SK-N-SH (cell line): Measurements from ENCODE around the gene CTPS1. TPM values are rescaled to one million over a fixed set of nuclear protein-coding genes. Genes with fewer than 3 reads are reported as not detected.

Experiments
- CTCF ChIA-PET: fragments of 300-600, 350-600 bp; formaldehyde crosslinking; extraction: SDS; loops from one replicate; lab custom pipeline; 2021; lab: Yijun Ruan, JAX
- POLR2A ChIA-PET: fragments of 350-600 bp; sonication (Branson Sonifier 250); formaldehyde crosslinking; extraction: SDS; loops from one replicate; lab custom pipeline; 2020; ENCODE audit warnings: antibody characterized with exemption, inconsistent platforms; lab: Yijun Ruan, JAX
- DNase-seq: peaks from one replicate; pipeline ENCODE4 v3.0.0; 2012
- H2AFZ ChIP-seq: fragments of 200-600 bp; sonication (generic); 2 replicates; pipeline ENCODE4 v1.8.1; 2016; ENCODE audit warnings: antibody characterized with exemption, mild to moderate bottlenecking, low read depth
- H3F3A ChIP-seq: fragments of 200-600 bp; sonication (generic); replicated peaks from 2 replicates; pipeline ENCODE3; 2016; ENCODE audit warnings: antibody characterized with exemption, mild to moderate bottlenecking; ENCODE audit not compliant: insufficient read depth
- H3K27ac ChIP-seq, 2 experiments: fragments of 200-500 bp in 1 of 2; fragments of 200-600 bp in 1 of 2; sonication (Bioruptor generic) in 1 of 2; sonication (generic), shearing (Covaris generic) in 1 of 2; 2 replicates each; pipeline versions ENCODE4 v1.5.1 to v1.6.1; 2014 to 2016; ENCODE audit warnings: low read depth in 2 of 2, inconsistent platforms in 1 of 2, low read length in 1 of 2, mild to moderate bottlenecking in 1 of 2, mixed read lengths in 1 of 2
- H3K27me3 ChIP-seq: fragments of 200-600 bp; sonication (generic), shearing (Covaris generic); 2 replicates; pipeline ENCODE4 v1.6.1; 2016; ENCODE audit warnings: mixed run types; ENCODE audit not compliant: insufficient read depth
- H3K36me3 ChIP-seq, 2 experiments: fragments of 200-500 bp in 1 of 2; fragments of 200-600 bp in 1 of 2; sonication (Bioruptor generic) in 1 of 2; sonication (generic) in 1 of 2; replicated peaks in 1 of 2; 2 replicates each; pipeline versions ENCODE3 to v1.5.1; 2014 to 2016; ENCODE audit warnings: low read length in 1 of 2, mild to moderate bottlenecking in 1 of 2; ENCODE audit not compliant: insufficient read depth in 2 of 2, control insufficient read depth in 1 of 2
- H3K4me1 ChIP-seq, 2 experiments: fragments of 200-500 bp in 1 of 2; fragments of 200-600 bp in 1 of 2; sonication (Bioruptor generic) in 1 of 2; sonication (generic), shearing (Covaris generic) in 1 of 2; 2 replicates each; pipeline versions ENCODE4 v1.5.1 to v1.6.1; 2014 to 2016; ENCODE audit warnings: low read depth in 1 of 2, low read length in 1 of 2, mixed run types in 1 of 2; ENCODE audit not compliant: insufficient read depth in 2 of 2, control insufficient read depth in 1 of 2
- H3K4me2 ChIP-seq: fragments of 200-600 bp; sonication (generic), shearing (Covaris generic); 2 replicates; pipeline ENCODE4 v1.6.1; 2017; ENCODE audit warnings: mixed run types
- H3K4me3 ChIP-seq, 2 experiments: fragments of 200-500 bp in 1 of 2; fragments of 200-600 bp in 1 of 2; sonication (Bioruptor generic) in 1 of 2; sonication (generic), shearing (Covaris generic) in 1 of 2; 2 replicates each; pipeline versions ENCODE4 v1.5.1 to v1.8.1; 2014 to 2016; ENCODE audit warnings: low read depth in 2 of 2, inconsistent platforms in 1 of 2, low read length in 1 of 2, mild to moderate bottlenecking in 1 of 2, mixed read lengths in 1 of 2, moderate library complexity in 1 of 2
- H3K79me2 ChIP-seq: fragments of 200-600 bp; sonication (generic); 2 replicates; pipeline ENCODE4 v1.8.1; 2017; ENCODE audit warnings: mild to moderate bottlenecking; ENCODE audit not compliant: insufficient read depth
- H3K9ac ChIP-seq: fragments of 200-600 bp; sonication (generic); 2 replicates; pipeline ENCODE4 v1.6.1; 2017; ENCODE audit warnings: mixed run types
- H3K9me2 ChIP-seq: fragments of 200-600 bp; sonication (generic); 2 replicates; pipeline ENCODE4 v1.6.1; 2017; ENCODE audit warnings: mixed run types
- H3K9me3 ChIP-seq: fragments of 200-600 bp; sonication (generic); 2 replicates; pipeline ENCODE4 v1.6.1; 2017; ENCODE audit warnings: mixed run types, mild to moderate bottlenecking, moderate library complexity
- H4K20me1 ChIP-seq: fragments of 200-600 bp; sonication (generic); 2 replicates; pipeline ENCODE4 v1.6.1; 2017; ENCODE audit warnings: mild to moderate bottlenecking, mixed run types; ENCODE audit not compliant: insufficient read depth
- CTCF ChIP-seq: fragments of 200-600 bp; sonication (generic); IDR thresholded peaks from 2 replicates; pipeline ENCODE4 v1.6.1; 2017; ENCODE audit warnings: antibody characterized with exemption, mild to moderate bottlenecking, moderate library complexity
- EP300 ChIP-seq, 2 experiments: IDR thresholded peaks; 2 replicates each; pipeline versions ENCODE4 v1.4.0 to v1.6.1; 2012; ENCODE audit warnings: borderline replicate concordance in 1 of 2, low read depth in 1 of 2, low read length in 1 of 2
- EZH2phosphoT487 ChIP-seq: fragments of 200-600 bp; sonication (generic); IDR thresholded peaks from 2 replicates; pipeline ENCODE4 v1.6.1; 2017; ENCODE audit warnings: low read depth, mixed run types, mild to moderate bottlenecking, antibody characterized with exemption, moderate library complexity, borderline replicate concordance
- FOSL2 ChIP-seq: IDR thresholded peaks from 2 replicates; pipeline ENCODE4 v1.4.0; 2012; ENCODE audit warnings: low read depth, mild to moderate bottlenecking, moderate library complexity, borderline replicate concordance
- FOXJ3 ChIP-seq: sonication (generic); formaldehyde crosslinking; IDR thresholded peaks from 2 replicates; pipeline ENCODE4 v1.5.1; 2020; ENCODE audit warnings: mild to moderate bottlenecking, missing genetic modification reagents
- FOXM1 ChIP-seq: IDR thresholded peaks from 2 replicates; pipeline ENCODE4 v1.4.0; 2012; ENCODE audit warnings: low read depth, mild to moderate bottlenecking
- GABPA ChIP-seq: IDR thresholded peaks from 2 replicates; pipeline ENCODE4 v1.4.0; 2012; ENCODE audit warnings: low read depth, mild to moderate bottlenecking
- IRF3 ChIP-seq: fragments of 150-350 bp; IDR thresholded peaks from 2 replicates; pipeline ENCODE4 v1.6.1; 2016; ENCODE audit warnings: mild to moderate bottlenecking, low read depth, low read length
- JUND ChIP-seq: IDR thresholded peaks from 2 replicates; pipeline ENCODE4 v1.4.0; 2012
- MAX ChIP-seq: IDR thresholded peaks from 2 replicates; pipeline ENCODE4 v1.4.0; 2012; ENCODE audit warnings: low read depth
- MXI1 ChIP-seq: IDR thresholded peaks from 2 replicates; pipeline ENCODE4 v1.6.1; 2012; ENCODE audit warnings: mild to moderate bottlenecking, low read depth, low read length, improper control_type of control experiment
- NFIC ChIP-seq: IDR thresholded peaks from 2 replicates; pipeline ENCODE4 v1.4.0; 2012; ENCODE audit warnings: borderline replicate concordance
- NRF1 ChIP-seq: IDR thresholded peaks from 2 replicates; pipeline ENCODE4 v1.6.1; 2012; ENCODE audit warnings: low read depth, mild to moderate bottlenecking, low read length
- POLR2AphosphoS5 ChIP-seq: IDR thresholded peaks from 2 replicates; pipeline ENCODE4 v1.6.1; 2012; ENCODE audit warnings: low read depth, low read length
- RAD21 ChIP-seq: IDR thresholded peaks from 2 replicates; pipeline ENCODE4 v1.6.1; 2012; ENCODE audit warnings: mild to moderate bottlenecking, low read length
- RCOR1 ChIP-seq: fragments of 150-350 bp; IDR thresholded peaks from 2 replicates; pipeline ENCODE4 v1.6.1; 2017; ENCODE audit warnings: antibody characterized with exemption, low read length
- RFX5 ChIP-seq: IDR thresholded peaks from 2 replicates; pipeline ENCODE4 v1.6.1; 2012; ENCODE audit warnings: mild to moderate bottlenecking, improper control_type of control experiment, low read length
- RXRA ChIP-seq: IDR thresholded peaks from 2 replicates; pipeline ENCODE4 v1.4.0; 2012; ENCODE audit warnings: low read depth, mild to moderate bottlenecking, borderline replicate concordance
- SIN3A ChIP-seq: IDR thresholded peaks from 2 replicates; pipeline ENCODE4 v1.6.1; 2012; ENCODE audit warnings: low read depth, mild to moderate bottlenecking, low read length, moderate library complexity, borderline replicate concordance
- SMC3 ChIP-seq: IDR thresholded peaks from 2 replicates; pipeline ENCODE4 v1.6.1; 2012; ENCODE audit warnings: low read depth, low read length, improper control_type of control experiment
- TAF1 ChIP-seq: IDR thresholded peaks from 2 replicates; pipeline ENCODE4 v1.6.1; 2012; ENCODE audit warnings: low read depth, mild to moderate bottlenecking, low read length, moderate library complexity, borderline replicate concordance
- TCF12 ChIP-seq: IDR thresholded peaks from 2 replicates; pipeline ENCODE4 v1.4.0; 2012
- YY1 ChIP-seq: IDR thresholded peaks from 2 replicates; pipeline ENCODE4 v1.4.0; 2012; ENCODE audit warnings: low read depth, mild to moderate bottlenecking
- WGBS: methylation state at CpG from one replicate; pipeline ENCODE4 v1.1.6; 2017; ENCODE audit warnings: low lambda C conversion rate; 5-methylcytosine and 5-hydroxymethylcytosine counted together
- polyA plus RNA-seq, 3 experiments: library from polyadenylated mRNA; depleted of rRNA; stranded (reverse); fragments of >200 nt; gene quantifications; 2 replicates each; pipeline ENCODE4 v1.2.3, GENCODE V29; 2012

CTPS1 gene
- polyA plus RNA-seq, 1 of the 3 experiments (the other 2 are of a cell fraction), result 34.5 TPM

GRCh38 chr1:41048540-41048939 is 69.0 kb downstream of the CTPS1 start (continued):
- TF ChIP-seq NRF1 (no peak), TAF1 (no peak), RXRA (no peak), NFIC (no peak)

- Histone ChIP-seq H3K4me3 (no peak overlapping the region), H3F3A (no peaks in the 10 kb centered on the region), H3K27me3 (no peaks in the 10 kb centered on the region), H3K79me2 (no peaks in the 10 kb centered on the region), H3K36me3 (peaks cover 18 to 26% of the 10 kb centered on the region in 2 experiments), H3K9me3 (no peaks in the 10 kb centered on the region), H3K4me2 (no peak overlapping the region), H3K27ac (no peak overlapping the region), H2AFZ (no peak overlapping the region), H3K9ac (no peak overlapping the region), H4K20me1 (no peaks in the 10 kb centered on the region), H3K4me1 (peaks cover 0 to 4% of the 10 kb centered on the region in 2 experiments; a peak in 2 of 4 replicates), H3K9me2 (no peaks in the 10 kb centered on the region)
- no peak for DNase-seq
- ChIA-PET POLR2A (no interaction called here), CTCF (interaction anchor here (1.3 kb wide), 1 partner anchor 14 kb away, joined by 4 read pairs; no protein-coding TSS in a partner anchor)
- TF ChIP-seq POLR2AphosphoS5 (no peak), MXI1 (no peak), RAD21 (no peak), RFX5 (no peak), GABPA (no peak), EZH2phosphoT487 (no peak)
- WGBS, result 100% methylated on average over 1 of the region's 1 CpG
These were observed 71.5 kb downstream of the CTPS1 start for GRCh38 chr1:41051022-41051421.

GRCh38 chr1:41053316-41053715 is 73.8 kb downstream of the CTPS1 start:
- H3K9me2 ChIP-seq, result no peaks in the 10 kb centered on the region
- no peaks in the 10 kb centered on the region for H4K20me1 ChIP-seq
- H3K4me1 ChIP-seq, result no peaks in the 10 kb centered on the region
- no peaks in the 10 kb centered on the region for H3K9me3 ChIP-seq
- H3K4me2 ChIP-seq, result no peak overlapping the region
- no peaks in the 10 kb centered on the region for H3F3A ChIP-seq
- H3K36me3 ChIP-seq, result peaks cover 18 to 21% of the 10 kb centered on the region in 2 experiments
- H2AFZ ChIP-seq, result no peak overlapping the region
- H3K27me3 ChIP-seq, result no peaks in the 10 kb centered on the region
- H3K9ac ChIP-seq, result no peak overlapping the region
- H3K4me3 ChIP-seq, result no peak overlapping the region
- no peak overlapping the region for H3K27ac ChIP-seq
- WGBS, result 100% methylated on average over 2 of the region's 2 CpGs
- no peaks in the 10 kb centered on the region for H3K79me2 ChIP-seq
- ChIA-PET POLR2A (no interaction called here), CTCF (interaction anchor here (1.5 kb wide), 1 partner anchor 30 kb away, joined by 3 read pairs; no protein-coding TSS in a partner anchor)
- DNase-seq, result no peak
- TF ChIP-seq RFX5 (no peak), EP300 (IDR thresholded peaks at IDR 0.05; ENCODE audit: borderline replicate concordance in 1 of 2, low read depth in 1 of 2, low read length in 1 of 2) (no peak), IRF3 (no peak), TCF12 (no peak), MAX (no peak), RCOR1 (no peak), FOXJ3 (CRISPR knock-in tag) (no peak), SIN3A (no peak), CTCF (no peak), MXI1 (no peak), FOSL2 (no peak), SMC3 (no peak), JUND (no peak), YY1 (no peak), FOXM1 (no peak), RXRA (no peak), EZH2phosphoT487 (no peak)
